ENCODE results near the gene TPK1. TPM values are rescaled to one million over a fixed set of nuclear protein-coding genes. Genes with fewer than 3 reads are reported as not detected.
A peak's percentile ranks its signal among the peaks of the same experiment; 100 is the strongest.

TPK1 gene
- total RNA-seq, 2 experiments from 2014 or later = 15.5 to 15.8 TPM

- intact Hi-C loops (cut with micrococcal nuclease) = no loop called here
- DNase-seq (no peak), ATAC-seq (no peak)
- H3K4me1 Mint-ChIP-seq (ENCODE audit: low read depth) = no peaks in the 10 kb centered on the region
- ChIA-PET CTCF (interaction anchor here (1.5 kb wide), 1 partner anchor 8 kb away, joined by 4 read pairs; no protein-coding TSS in a partner anchor), POLR2A (no interaction called here)
- no peaks in the 10 kb centered on the region for H3K9me3 Mint-ChIP-seq
- H3K4me3 Mint-ChIP-seq = no peak overlapping the region
- H3K27me3 Mint-ChIP-seq = no peaks in the 10 kb centered on the region
- peaks cover 10% of the 10 kb centered on the region for H3K36me3 Mint-ChIP-seq (ENCODE audit: low read depth)
- TF ChIP-seq CTCF (IDR thresholded peaks at IDR 0.05) = no peak
- no peak overlapping the region for H3K27ac Mint-ChIP-seq
Observed at GRCh38 chr7:144668503-144668902, 167.3 kb downstream of the TPK1 start.

GRCh38 chr7:144665689-144666381, 170.0 kb downstream of the TPK1 start:
- ChIA-PET CTCF (interaction anchor here (1.6 kb wide), 1 partner anchor 170 kb away, joined by 3 read pairs; the partner anchor contains the start of gene TPK1), POLR2A (no interaction called here)
- peaks cover 16% of the 10 kb centered on the region for H3K36me3 Mint-ChIP-seq (ENCODE audit: low read depth)
- no peak overlapping the region for H3K4me3 Mint-ChIP-seq
- DNase-seq = no peak
- intact Hi-C loops (cut with micrococcal nuclease) = no loop called here
- no peaks in the 10 kb centered on the region for H3K4me1 Mint-ChIP-seq (ENCODE audit: low read depth)
- H3K9me3 Mint-ChIP-seq = no peaks in the 10 kb centered on the region
- ATAC-seq = no peak
- H3K27ac Mint-ChIP-seq = no peak overlapping the region
- TF ChIP-seq CTCF (IDR thresholded peaks at IDR 0.05) = no peak
- no peaks in the 10 kb centered on the region for H3K27me3 Mint-ChIP-seq

- Mint-ChIP-seq H3K4me1 (ENCODE audit: low read depth) (no peaks in the 10 kb centered on the region), H3K4me3 (no peak overlapping the region), H3K27me3 (no peaks in the 10 kb centered on the region), H3K27ac (no peak overlapping the region), H3K36me3 (ENCODE audit: low read depth) (peaks cover 9% of the 10 kb centered on the region), H3K9me3 (no peaks in the 10 kb centered on the region)
- ChIA-PET POLR2A (no interaction called here), CTCF (no interaction called here)
- DNase-seq = no peak
- TF ChIP-seq CTCF (IDR thresholded peaks at IDR 0.05) = no peak
- ATAC-seq = no peak
- intact Hi-C loops (cut with micrococcal nuclease) = no loop called here
Observed at GRCh38 chr7:144659211-144659610, 176.6 kb downstream of the TPK1 start.

GRCh38 chr7:144656965-144657517, 178.8 kb downstream of the TPK1 start:
- DNase-seq = peak; percentile 4
- no peaks in the 10 kb centered on the region for H3K36me3 Mint-ChIP-seq (ENCODE audit: low read depth)
- no peak overlapping the region for H3K27ac Mint-ChIP-seq
- ChIA-PET POLR2A (no interaction called here), CTCF (no interaction called here)
- no peaks in the 10 kb centered on the region for H3K27me3 Mint-ChIP-seq
- no peaks in the 10 kb centered on the region for H3K4me1 Mint-ChIP-seq (ENCODE audit: low read depth)
- TF ChIP-seq CTCF (IDR thresholded peaks at IDR 0.05) = no peak
- intact Hi-C loops (cut with micrococcal nuclease) = no loop called here
- H3K4me3 Mint-ChIP-seq = no peak overlapping the region
- no peaks in the 10 kb centered on the region for H3K9me3 Mint-ChIP-seq
- no peak for ATAC-seq

GRCh38 chr7:144653449-144653848, 182.4 kb downstream of the TPK1 start:
- intact Hi-C loops (cut with micrococcal nuclease) = no loop called here
- TF ChIP-seq CTCF (IDR thresholded peaks at IDR 0.05) = no peak
- Mint-ChIP-seq H3K27me3 (no peaks in the 10 kb centered on the region), H3K9me3 (peaks cover 6% of the 10 kb centered on the region), H3K36me3 (ENCODE audit: low read depth) (peaks cover 9% of the 10 kb centered on the region), H3K4me1 (ENCODE audit: low read depth) (no peaks in the 10 kb centered on the region), H3K27ac (no peak overlapping the region), H3K4me3 (no peak overlapping the region)
- ATAC-seq (no peak), DNase-seq (no peak)
- ChIA-PET CTCF (no interaction called here), POLR2A (no interaction called here)
